A673 (cell line): ENCODE measurements around the gene CACNA2D3. TPM values are rescaled to one million over a fixed set of nuclear protein-coding genes. Genes with fewer than 3 reads are reported as not detected.

ENCODE experiments used
- BruUV-seq: library from RNA; stranded (reverse); fragments of 400-500 nt; replicated peaks from 2 replicates; lab custom pipeline; 2021; lab: Mats Ljungman, UMichigan
- CTCF ChIA-PET: fragments of 300-600 bp; sonication (Branson Sonifier 250); formaldehyde crosslinking; loops from one replicate; lab custom pipeline; 2022; ENCODE audit warnings: antibody characterized with exemption; lab: Charles Lee
- POLR2A ChIA-PET: fragments of 300-600 bp; sonication (Branson Sonifier 250); formaldehyde crosslinking; loops from one replicate; lab custom pipeline; 2022; ENCODE audit warnings: antibody characterized with exemption; ENCODE audit not compliant: low non-redundant PET; lab: Charles Lee
- DNase-seq: peaks from one replicate; pipeline ENCODE4 v3.0.0-alpha.2; 2015; ENCODE audit warnings: low spot score
- H3K27ac ChIP-seq: fragments of 200-600 bp; sonication (generic); 2 replicates; pipeline ENCODE4 v1.5.1; 2016; ENCODE audit warnings: mixed run types, low read depth, mild to moderate bottlenecking, mixed read lengths, antibody characterized with exemption, low read length; ENCODE audit not compliant: poor library complexity, severe bottlenecking
- H3K27me3 ChIP-seq: fragments of 200-600 bp; sonication (generic); replicated peaks from 2 replicates; pipeline ENCODE4 v1.6.1; 2017; ENCODE audit warnings: mixed run types, low read depth, mild to moderate bottlenecking, mixed read lengths, antibody characterized with exemption, low read length; ENCODE audit not compliant: insufficient read depth, poor library complexity
- H3K36me3 ChIP-seq: fragments of 200-600 bp; sonication (generic); 2 replicates; pipeline ENCODE4 v1.6.1; 2016; ENCODE audit warnings: mixed run types, mild to moderate bottlenecking, mixed read lengths, antibody characterized with exemption, low read length; ENCODE audit not compliant: insufficient read depth, poor library complexity, severe bottlenecking
- H3K4me1 ChIP-seq: fragments of 200-600 bp; sonication (generic); 2 replicates; pipeline ENCODE4 v1.6.1; 2017; ENCODE audit warnings: mixed run types, mild to moderate bottlenecking, mixed read lengths, antibody characterized with exemption, low read length; ENCODE audit not compliant: insufficient read depth, poor library complexity, severe bottlenecking
- H3K4me3 ChIP-seq: fragments of 200-600 bp; sonication (generic); 2 replicates; pipeline ENCODE4 v1.5.1; 2016; ENCODE audit warnings: low read depth, mixed run types, mild to moderate bottlenecking, mixed read lengths, low read length; ENCODE audit not compliant: poor library complexity, severe bottlenecking
- H3K9me3 ChIP-seq: fragments of 200-600 bp; sonication (generic); 2 replicates; pipeline ENCODE4 v1.6.1; 2016; ENCODE audit warnings: mixed run types, low read depth, mild to moderate bottlenecking, mixed read lengths, antibody characterized with exemption, low read length; ENCODE audit not compliant: poor library complexity, severe bottlenecking
- CTCF ChIP-seq: fragments of 300-800, 200-600 bp; sonication (generic); conservative IDR thresholded peaks from 2 replicates; pipeline ENCODE4 v1.5.1; 2017; ENCODE audit warnings: low read depth, mild to moderate bottlenecking, antibody characterized with exemption, low read length, moderate library complexity, mixed read lengths
- EZH2 ChIP-seq: fragments of 200-600 bp; sonication (generic); IDR thresholded peaks from 2 replicates; pipeline ENCODE4 v1.6.1; 2017; ENCODE audit warnings: borderline replicate concordance, low read depth, mild to moderate bottlenecking, mixed read lengths, antibody characterized with exemption, low read length; ENCODE audit not compliant: poor library complexity, severe bottlenecking
- intact Hi-C: fragments of 100-400 bp; cut with micrococcal nuclease; formaldehyde crosslinking; loops from one replicate; pipeline ENCODE4 v1.10.0; 2022; ENCODE audit not compliant: unreplicated experiment
- total RNA-seq: library from RNA; stranded (reverse); gene quantifications from 2 replicates; pipeline ENCODE4 v1.2.3, GENCODE V29; 2021

CACNA2D3 gene
- total RNA-seq, 1 experiment from 2014 or later = not detected

DNA sequence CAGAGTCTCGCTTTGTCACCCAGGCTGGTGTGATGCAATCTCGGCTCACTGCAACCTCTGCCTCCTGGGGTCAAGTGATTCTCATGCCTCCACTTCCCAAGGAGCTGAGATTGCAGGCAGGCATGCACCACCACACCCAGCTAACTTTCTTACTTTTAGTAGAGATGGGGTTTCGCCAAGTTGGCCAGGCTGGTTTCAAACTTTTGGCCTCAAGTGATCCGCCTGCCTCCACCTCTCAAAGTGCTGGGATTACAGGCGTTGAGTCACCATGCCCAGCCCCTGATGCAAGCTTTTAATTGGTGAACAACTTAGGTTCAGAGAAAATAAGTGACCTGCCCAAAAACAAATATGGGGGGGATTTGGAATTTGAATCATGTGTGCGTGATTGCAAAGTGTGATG is 559.4 kb downstream of the CACNA2D3 start:
- no peaks in the 10 kb centered on the region for H3K4me1 ChIP-seq
- intact Hi-C loops = no loop called here
- DNase-seq = no peak
- no peak for TF ChIP-seq EZH2
- TF ChIP-seq CTCF = no peak
- no peaks in the 10 kb centered on the region for H3K9me3 ChIP-seq
- ChIA-PET POLR2A (no interaction called here), CTCF (no interaction called here)
- H3K36me3 ChIP-seq = no peaks in the 10 kb centered on the region
- BruUV-seq = no TSS peak
- no peak overlapping the region for H3K4me3 ChIP-seq
- H3K27me3 ChIP-seq = no peaks in the 10 kb centered on the region
- H3K27ac ChIP-seq = no peak overlapping the region

DNA sequence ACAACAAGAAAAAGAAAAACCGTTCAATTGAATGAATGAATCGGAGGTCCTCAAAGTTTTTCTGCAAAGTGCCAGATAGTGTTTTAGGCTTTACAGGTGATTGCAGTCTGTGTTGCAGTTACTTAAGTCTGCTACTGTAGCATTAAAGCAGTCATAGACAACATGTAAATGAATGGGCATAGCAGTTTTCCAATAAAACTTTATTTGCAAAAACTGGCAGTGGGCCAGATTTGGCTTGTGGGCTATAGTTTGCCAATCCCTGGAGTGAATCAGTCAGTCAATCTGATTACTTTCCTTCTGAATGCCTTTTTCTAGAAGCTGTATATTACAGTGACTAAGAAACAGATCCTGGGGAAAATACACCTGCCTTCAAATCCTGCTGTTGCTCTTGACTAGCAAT is 562.9 kb downstream of the CACNA2D3 start:
- intact Hi-C loops = no loop called here
- Histone ChIP-seq H3K4me1 (no peaks in the 10 kb centered on the region), H3K27ac (no peak overlapping the region), H3K4me3 (no peak overlapping the region), H3K36me3 (no peaks in the 10 kb centered on the region), H3K27me3 (no peaks in the 10 kb centered on the region), H3K9me3 (no peaks in the 10 kb centered on the region)
- BruUV-seq = no TSS peak
- CTCF ChIA-PET = no interaction called here
- DNase-seq = no peak
- no peak for TF ChIP-seq EZH2
- no peak for TF ChIP-seq CTCF
- POLR2A ChIA-PET = no interaction called here

DNA sequence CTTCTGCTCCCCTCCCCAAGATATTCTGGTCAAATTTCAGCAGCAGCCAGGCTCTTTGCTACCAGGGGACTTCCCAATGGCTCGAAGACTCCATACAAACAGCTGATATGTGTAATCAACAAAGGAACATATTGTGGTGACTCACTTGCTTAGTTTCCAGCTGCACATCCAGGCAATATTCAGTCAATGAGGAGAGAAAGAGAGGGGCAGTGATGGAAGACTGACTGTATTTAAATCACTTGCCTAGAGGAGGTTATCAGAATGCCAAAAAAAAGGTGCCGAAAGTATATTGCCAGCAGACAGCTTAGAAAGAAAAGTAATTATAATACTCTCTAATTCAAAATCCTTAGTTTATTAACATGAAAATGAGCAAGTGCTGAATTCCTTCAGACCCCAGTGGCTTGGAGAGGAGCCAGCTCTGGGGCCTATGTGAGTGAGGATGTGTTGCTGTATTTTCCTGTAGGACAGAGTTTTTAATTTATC is 569.0 kb downstream of the CACNA2D3 start:
- no TSS peak for BruUV-seq
- intact Hi-C loops = no loop called here
- Histone ChIP-seq H3K4me3 (no peak overlapping the region), H3K36me3 (no peaks in the 10 kb centered on the region), H3K4me1 (no peaks in the 10 kb centered on the region), H3K27ac (no peak overlapping the region), H3K9me3 (no peaks in the 10 kb centered on the region), H3K27me3 (no peaks in the 10 kb centered on the region)
- ChIA-PET POLR2A (no interaction called here), CTCF (no interaction called here)
- TF ChIP-seq CTCF = no peak
- TF ChIP-seq EZH2 = no peak
- peak; percentile 17 for DNase-seq
